NOMO-1 treated with DMSO at 0.1 percent for 48 hours (cell line): ENCODE measurements around the gene SRR.

Experiments used
- DNase-seq: peaks from one replicate; lab custom pipeline; 2025; ENCODE audit not compliant: unreplicated experiment; lab: John Stamatoyannopoulos, UW

Gene SRR

GRCh38 chr17:2338315-2338657 is 34.5 kb downstream of the SRR start:
- no peak for DNase-seq

- no peak for DNase-seq
Observed at GRCh38 chr17:2343421-2343820, 39.7 kb downstream of the SRR start.

- DNase-seq, result no peak
Observed at GRCh38 chr17:2344528-2344927, 40.8 kb downstream of the SRR start.

GRCh38 chr17:2346475-2346874 is 42.7 kb downstream of the SRR start:
- no peak for DNase-seq

GRCh38 chr17:2347805-2348685 is 44.3 kb downstream of the SRR start:
- DNase-seq, result no peak

- no peak for DNase-seq
Observed at GRCh38 chr17:2351269-2351668, 47.5 kb downstream of the SRR start.

GRCh38 chr17:2354311-2354710 is 50.6 kb downstream of the SRR start:
- no peak for DNase-seq

GRCh38 chr17:2357237-2357636 is 53.5 kb downstream of the SRR start:
- no peak for DNase-seq

- DNase-seq, result no peak
Observed at GRCh38 chr17:2357931-2358434, 54.2 kb downstream of the SRR start.

- no peak for DNase-seq
Observed at GRCh38 chr17:2361010-2361760, 57.4 kb downstream of the SRR start.

- DNase-seq, result no peak
Observed at GRCh38 chr17:2362016-2362415, 58.3 kb downstream of the SRR start.

GRCh38 chr17:2362416-2362815 is 58.7 kb downstream of the SRR start:
- DNase-seq, result no peak

- no peak for DNase-seq
Observed at GRCh38 chr17:2362881-2363280, 59.1 kb downstream of the SRR start.

GRCh38 chr17:2363318-2363717 is 59.6 kb downstream of the SRR start:
- no peak for DNase-seq

GRCh38 chr17:2363851-2364762 is 60.4 kb downstream of the SRR start:
- no peak for DNase-seq

GRCh38 chr17:2364763-2365116 is 61.0 kb downstream of the SRR start:
- DNase-seq, result no peak

- DNase-seq, result no peak
Observed at GRCh38 chr17:2365132-2365531, 61.4 kb downstream of the SRR start.

GRCh38 chr17:2366747-2367494 is 63.2 kb downstream of the SRR start:
- no peak for DNase-seq

GRCh38 chr17:2368359-2368758 is 64.6 kb downstream of the SRR start:
- no peak for DNase-seq

- DNase-seq, result no peak
Observed at GRCh38 chr17:2369039-2369438, 65.3 kb downstream of the SRR start.
